Psoas muscle (tissue), 8 donors: ENCODE measurements around the gene AOC2. TPM values are rescaled to one million over a fixed set of nuclear protein-coding genes. Genes with fewer than 3 reads are reported as not detected.
A peak's percentile ranks its signal among the peaks of the same experiment; 100 is the strongest.

Source experiments
- ATAC-seq, 4 donors: fragments of 200-7000 bp; cut with Tn5 transposase; one replicate each; pipeline ENCODE4 v1.9.1; 2020; ENCODE audit warnings: moderate library complexity in 3 of 4, mild to moderate bottlenecking in 2 of 4
- DNase-seq, 2 donors: peaks; one replicate each; pipeline ENCODE4 v3.0.0-alpha.2; 2020
- H3K27ac ChIP-seq: fragments of 200-600 bp; one replicate; pipeline ENCODE4 v1.8.0; 2022
- H3K27me3 ChIP-seq, 3 donors: fragments of 200-600 bp in 1 of 3; one replicate each; pipeline versions ENCODE4 v1.6.1 to v1.8.0; 2013 to 2022; ENCODE audit warnings: low read length in 2 of 3, mild to moderate bottlenecking in 2 of 3, moderate library complexity in 1 of 3; ENCODE audit not compliant: insufficient read depth in 3 of 3
- H3K36me3 ChIP-seq, 2 donors: fragments of 200-600 bp in 1 of 2; one replicate each; pipeline versions ENCODE4 v1.6.1 to v1.8.0; 2013 to 2022; ENCODE audit warnings: low read depth in 1 of 2, mild to moderate bottlenecking in 1 of 2, moderate library complexity in 1 of 2; ENCODE audit not compliant: insufficient read depth in 1 of 2
- H3K4me1 ChIP-seq: fragments of 200-600 bp; one replicate; pipeline ENCODE4 v1.8.0; 2022
- H3K4me3 ChIP-seq: fragments of 200-600 bp; one replicate; pipeline ENCODE4 v1.8.0; 2022; ENCODE audit warnings: mild to moderate bottlenecking
- H3K9me3 ChIP-seq: fragments of 200-600 bp; one replicate; pipeline ENCODE4 v1.8.0; 2022
- CTCF ChIP-seq: fragments of 200-600 bp; IDR thresholded peaks from one replicate; pipeline ENCODE4 v1.8.0; 2022; ENCODE audit warnings: antibody characterized with exemption
- WGBS, 3 donors: extraction: QIAGEN DNeasy Blood & Tissue Kit; methylation state at CpG; one replicate each; pipeline versions ENCODE4 v1.1.6 to v1.1.7; 2013; 5-methylcytosine and 5-hydroxymethylcytosine counted together
- intact Hi-C, 2 donors: fragments of 100-400 bp; cut with DNase I; formaldehyde crosslinking; loops; one replicate each; pipeline versions ENCODE4 v1.11.0 to v1.14.2; 2022
- polyA plus RNA-seq, 3 donors: library from polyadenylated mRNA; stranded (reverse); fragments of 200-250 nt; gene quantifications; one replicate each; pipeline ENCODE4 v1.2.3, GENCODE V29; 2013
- total RNA-seq, 4 donors: library from RNA; stranded (reverse); fragmentation: NEBNext Ultra II Directional in 2 of 4; extraction: Animal tissue kit (Norgen Biotek cat#: 25700) in 2 of 4; gene quantifications; one replicate each; pipeline versions ENCODE4 v1.2.1 to v1.2.4, GENCODE V29; 2021 to 2023
- donor health status: healthy with polysubstance abuse.
- donor health status: DM: no; HTN: no; CAD: no; lungs with moderate emphysema.
- donor health status: Bipolar disorder and iron deficiency.
- donor health status: healthy.
- donor health status: DM: yes; HTN: yes; CAD: no.
- donor health status: DM: no; HTN: no; CAD: no.
- donor health status: DM: no; HTN: no; CAD: no.
- donor health status: DM: yes; HTN: yes; CAD: no.

AOC2 gene
- total and polyA plus RNA-seq, 7 donors, result 0.08 to 1.6 (median 0.60) TPM

GRCh38 chr17:42797067-42798007 is 47.0 kb upstream of the AOC2 start:
- intact Hi-C loops, result no loop called here
- Histone ChIP-seq H3K27ac (no peak overlapping the region), H3K4me3 (peak overlapping the region; percentile 98), H3K9me3 (no peaks in the 10 kb centered on the region), H3K4me1 (peaks cover 11% of the 10 kb centered on the region), H3K27me3 (no peaks in the 10 kb centered on the region), H3K36me3 (peaks cover 0 to 23% of the 10 kb centered on the region in 2 donors)
- WGBS, 3 donors, result 63 to 68% (median 67%) methylated on average over 10 of the region's 10 CpGs
- no peak for TF ChIP-seq CTCF
- ATAC-seq (peak in 1 of 4 donors; percentile 2), DNase-seq (no peak)

GRCh38 chr17:42798011-42798382 is 46.4 kb upstream of the AOC2 start:
- peaks cover 11% of the 10 kb centered on the region for H3K4me1 ChIP-seq
- peak overlapping the region; percentile 88 for H3K27ac ChIP-seq
- H3K36me3 ChIP-seq, result peaks cover 0 to 23% of the 10 kb centered on the region in 2 donors
- no peaks in the 10 kb centered on the region for H3K27me3 ChIP-seq
- intact Hi-C loops, result no loop called here
- no peaks in the 10 kb centered on the region for H3K9me3 ChIP-seq
- peak in 1 of 4 donors; percentile 14 for ATAC-seq
- 8 to 11% (median 8%) methylated on average over 10 of the region's 10 CpGs for WGBS, 3 donors
- DNase-seq, result no peak
- TF ChIP-seq CTCF, result no peak
- peak overlapping the region; percentile 98 for H3K4me3 ChIP-seq

- no peak for TF ChIP-seq CTCF
- peak; percentile 96 to 99 (median 98) for ATAC-seq
- Histone ChIP-seq H3K27ac (peak within 1 kb of the TSS; percentile 88), H3K27me3 (no peaks in the 10 kb centered on the region), H3K4me1 (peaks cover 11% of the 10 kb centered on the region), H3K9me3 (no peaks in the 10 kb centered on the region), H3K36me3 (peaks cover 0 to 23% of the 10 kb centered on the region in 2 donors), H3K4me3 (peak within 1 kb of the TSS; percentile 98)
- WGBS, 3 donors, result 25 to 30% (median 26%) methylated on average over 56 to 66 of the region's 66 CpGs
- intact Hi-C loops, result no loop called here
- peak; percentile 91 to 94 for DNase-seq
Measured at GRCh38 chr17:42798383-42799380, 45.7 kb upstream of the AOC2 start, which contains the start of the genes CNTD1 and COA3. Gene CNTD1 (plus strand): TSS chr17:42798861. CDS start chr17:42799068, 207 bp downstream. Gene COA3 (minus strand): TSS chr17:42798704. CDS start chr17:42798681, 23 bp downstream.

GRCh38 chr17:42803074-42803883 is 41.1 kb upstream of the AOC2 start:
- H3K27ac ChIP-seq, result no peak overlapping the region
- H3K36me3 ChIP-seq, result peaks cover 0 to under 1% of the 10 kb centered on the region in 2 donors
- intact Hi-C loops, result no loop called here
- H3K27me3 ChIP-seq, result no peaks in the 10 kb centered on the region
- no peaks in the 10 kb centered on the region for H3K4me1 ChIP-seq
- no peak for TF ChIP-seq CTCF
- H3K4me3 ChIP-seq, result no peak overlapping the region
- WGBS, 3 donors, result 26 to 39% (median 36%) methylated on average over 2 of the region's 2 CpGs
- no peaks in the 10 kb centered on the region for H3K9me3 ChIP-seq
- DNase-seq (no peak), ATAC-seq (no peak)
